Neural cell (in vitro differentiated cells): Measurements from ENCODE around the gene HMGCLL1.

ENCODE experiments used
- CTCF ChIP-seq: fragments of 450-650 bp; IDR thresholded peaks from 2 replicates; pipeline ENCODE4 v1.5.1; 2014; ENCODE audit warnings: antibody characterized with exemption, mild to moderate bottlenecking, moderate library complexity; ENCODE audit not compliant: poor library complexity, severe bottlenecking
- EZH2 ChIP-seq: fragments of 200-600, 300-800 bp; shearing (Covaris generic), sonication (generic); IDR thresholded peaks from 2 replicates; pipeline ENCODE4 v1.6.1; 2014; ENCODE audit warnings: antibody characterized with exemption, low read length, borderline replicate concordance, mild to moderate bottlenecking; ENCODE audit not compliant: insufficient read depth, poor library complexity, severe bottlenecking
- MXI1 ChIP-seq: fragments of 450-650 bp; conservative IDR thresholded peaks from 2 replicates; pipeline ENCODE4 v1.6.1; 2014; ENCODE audit warnings: antibody characterized with exemption, mild to moderate bottlenecking; ENCODE audit not compliant: poor library complexity, severe bottlenecking
- RAD21 ChIP-seq: fragments of 450-650 bp; conservative IDR thresholded peaks from 2 replicates; pipeline ENCODE4 v1.6.1; 2014; ENCODE audit warnings: antibody characterized with exemption, mild to moderate bottlenecking, moderate library complexity
- REST ChIP-seq: IDR thresholded peaks from 2 replicates; pipeline ENCODE4 v1.6.1; 2012; ENCODE audit warnings: borderline replicate concordance

GRCh38 chr6:55496201-55496600 is 82.8 kb downstream of the HMGCLL1 start:
- TF ChIP-seq CTCF (no peak), RAD21 (no peak), REST (no peak), EZH2 (no peak), MXI1 (no peak)
